Natural killer cell (primary cell): Measurements from ENCODE around the gene PRR33. TPM values are rescaled to one million over a fixed set of nuclear protein-coding genes. Genes with fewer than 3 reads are reported as not detected.

Experiments used
- ATAC-seq, 3 donors: fragments of 150-1000 bp in 2 of 3; fragments of 200-7000 bp in 1 of 3; cut with Tn5 transposase; 1 replicate in 1 of 3; 2 replicates in 2 of 3; pipeline ENCODE4 v1.10.0; 2021; ENCODE audit warnings: mild to moderate bottlenecking in 2 of 3, moderate library complexity in 2 of 3
- DNase-seq, 2 donors: peaks; one replicate each; pipeline versions ENCODE4 v3.0.0 to v3.0.0-alpha.2; 2013 to 2021; ENCODE audit warnings: mixed read lengths in 1 of 2
- H3K27ac ChIP-seq: one replicate; pipeline ENCODE4 v1.5.1; 2013; ENCODE audit warnings: mild to moderate bottlenecking, low read length
- H3K27me3 ChIP-seq: one replicate; pipeline ENCODE4 v1.6.1; 2013; ENCODE audit warnings: low read length; ENCODE audit not compliant: control insufficient read depth, insufficient read depth
- H3K36me3 ChIP-seq: one replicate; pipeline ENCODE4 v1.6.1; 2013; ENCODE audit warnings: low read length; ENCODE audit not compliant: control insufficient read depth, insufficient read depth
- H3K4me1 ChIP-seq: one replicate; pipeline ENCODE4 v1.6.1; 2013; ENCODE audit warnings: low read length; ENCODE audit not compliant: control insufficient read depth, insufficient read depth
- H3K4me3 ChIP-seq: one replicate; pipeline ENCODE4 v1.5.1; 2013; ENCODE audit warnings: low read length
- H3K9me3 ChIP-seq: one replicate; pipeline ENCODE4 v1.6.1; 2013; ENCODE audit warnings: low read length; ENCODE audit not compliant: control insufficient read depth, insufficient read depth
- H3K27ac Mint-ChIP-seq, 2 donors: one replicate each; pipeline ENCODE4 v1.8.0; 2022; ENCODE audit warnings: mild to moderate bottlenecking in 2 of 2, mixed read lengths in 2 of 2, moderate library complexity in 1 of 2
- H3K27me3 Mint-ChIP-seq, 2 donors: one replicate each; pipeline ENCODE4 v1.8.0; 2022; ENCODE audit warnings: low read depth in 2 of 2, mixed read lengths in 2 of 2
- H3K36me3 Mint-ChIP-seq: one replicate; pipeline ENCODE4 v1.8.0; 2022; ENCODE audit warnings: mixed read lengths
- H3K4me1 Mint-ChIP-seq, 2 donors: one replicate each; pipeline ENCODE4 v1.8.0; 2022; ENCODE audit warnings: mixed read lengths in 2 of 2
- H3K4me3 Mint-ChIP-seq: one replicate; pipeline ENCODE4 v1.8.0; 2022; ENCODE audit warnings: mild to moderate bottlenecking, moderate library complexity, mixed read lengths
- H3K9me3 Mint-ChIP-seq, 2 donors: one replicate each; pipeline ENCODE4 v1.8.0; 2022; ENCODE audit warnings: mixed read lengths in 2 of 2
- WGBS: methylation state at CpG from one replicate; pipeline ENCODE4 v1.1.7; 2013; ENCODE audit warnings: missing lambda C conversion rate; ENCODE audit not compliant: insufficient coverage; 5-methylcytosine and 5-hydroxymethylcytosine counted together
- intact Hi-C: fragments of 100-400 bp; cut with micrococcal nuclease; formaldehyde crosslinking; loops from one replicate; pipeline ENCODE4 v1.14.2; 2022
- total RNA-seq, 4 donors: library from RNA; stranded (reverse); fragments of 120-200 nt in 1 of 4; gene quantifications; one replicate each; pipeline versions ENCODE4 v1.2.3 to v1.2.4, GENCODE V29; 2013 to 2022
- TF ChIP-seq, protein P1 (sequence below): fragments of 200-600 bp; IDR thresholded peaks from one replicate; pipeline ENCODE4 v1.8.0; 2022; ENCODE audit warnings: antibody characterized with exemption

PRR33 gene
- total RNA-seq, 3 donors from 2014 or later (not counting 1 experiment from before 2014, with no cell fraction given), result 0.14 to 0.32 TPM; not detected in 1

DNA sequence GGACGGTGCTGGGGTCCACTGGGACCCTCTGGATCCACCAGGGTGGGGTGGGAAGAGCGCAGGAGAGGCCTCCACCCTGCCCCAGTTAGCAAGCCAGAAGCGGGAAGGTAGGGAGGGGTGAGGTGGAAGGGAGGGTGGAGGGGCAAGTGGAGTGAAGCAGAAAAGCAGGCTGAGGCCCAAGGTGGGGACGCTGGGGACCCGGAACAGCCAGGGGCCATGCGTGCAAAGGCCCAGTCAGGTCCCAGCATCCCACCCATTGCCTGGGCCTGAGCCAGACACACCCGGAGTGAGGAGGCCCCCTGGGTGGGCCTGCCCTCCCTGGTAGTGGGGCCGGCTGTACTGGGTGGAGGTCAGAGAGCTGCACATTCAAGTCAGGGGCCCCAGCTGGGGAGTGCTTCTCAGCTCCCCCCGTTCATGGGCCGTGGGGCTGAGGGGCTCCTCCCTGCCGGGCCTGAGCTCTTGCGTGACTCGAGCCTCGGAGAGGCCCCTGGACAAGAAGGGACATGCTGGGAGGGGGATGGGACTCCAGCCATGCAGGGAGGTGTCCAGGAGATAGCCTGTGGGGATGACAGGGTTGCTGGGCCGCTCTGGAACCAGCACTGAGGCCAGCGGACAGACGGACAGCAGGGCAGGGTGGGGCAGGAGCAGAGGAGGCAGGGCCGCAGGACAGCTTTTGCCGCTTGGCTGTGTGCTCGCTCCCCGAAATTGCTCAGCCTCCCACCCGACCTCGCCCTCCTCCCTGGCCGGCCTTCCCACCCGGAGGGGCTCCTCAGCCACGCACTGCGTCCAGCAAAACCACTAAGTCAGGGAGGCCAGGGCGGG, 35.5 kb upstream of the PRR33 start:
- intact Hi-C loops, result no loop called here
- H3K4me1 Mint-ChIP-seq, result peaks cover 11 to 32% of the 10 kb centered on the region in 2 donors

DNA sequence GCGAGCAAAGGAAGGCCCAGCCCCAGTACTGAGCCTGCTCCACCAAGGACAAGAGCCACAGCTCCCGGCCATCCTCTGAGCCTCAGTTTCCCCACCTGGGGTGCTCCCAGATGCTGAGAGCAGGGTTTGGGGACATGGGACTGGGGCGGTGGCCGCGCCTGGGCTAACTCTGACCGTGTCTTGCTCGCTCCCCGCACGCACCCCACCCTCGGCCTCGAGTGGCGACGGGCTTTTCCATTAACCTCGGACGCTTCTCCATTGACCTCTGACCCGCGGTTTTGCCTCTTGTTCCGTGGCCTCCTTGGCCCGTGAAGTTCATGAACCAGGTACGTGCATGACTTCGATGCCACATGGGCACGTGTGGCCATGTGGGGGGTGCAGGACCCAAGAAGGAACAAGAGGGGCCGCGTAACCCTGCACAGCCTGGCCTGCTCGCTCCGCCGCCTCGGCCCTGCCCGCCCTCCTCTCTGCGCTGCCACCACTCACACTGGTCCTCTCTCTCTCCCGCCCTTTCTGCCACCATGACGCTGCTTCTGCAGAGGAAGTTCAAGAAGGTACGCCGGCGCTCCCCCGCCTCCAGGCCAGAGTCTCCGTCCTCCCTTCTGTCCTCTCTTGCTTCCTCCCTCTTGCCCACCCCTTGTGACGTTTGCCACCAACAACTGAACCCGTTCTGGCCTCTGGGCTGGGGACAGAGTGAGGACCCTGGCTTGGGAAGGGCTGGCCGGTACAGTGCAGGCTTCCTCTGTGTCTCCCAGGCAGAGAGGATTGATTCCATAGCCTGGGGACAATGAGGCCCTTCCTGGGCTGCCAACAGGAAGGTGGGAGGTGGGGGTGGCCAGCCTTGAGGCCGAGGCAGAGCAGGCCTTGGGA, 34.7 kb upstream of the PRR33 start:
- no peaks in the 10 kb centered on the region for H3K9me3 Mint-ChIP-seq
- Histone ChIP-seq H3K9me3 (no peaks in the 10 kb centered on the region), H3K4me1 (peaks cover 4% of the 10 kb centered on the region), H3K27me3 (no peaks in the 10 kb centered on the region), H3K36me3 (no peaks in the 10 kb centered on the region), H3K4me3 (no peak overlapping the region), H3K27ac (no peak overlapping the region)
- peaks cover 11 to 32% of the 10 kb centered on the region in 2 donors for H3K4me1 Mint-ChIP-seq
- 74% methylated on average over 41 of the region's 41 CpGs for WGBS
- no peak overlapping the region for H3K4me3 Mint-ChIP-seq
- H3K36me3 Mint-ChIP-seq, result no peaks in the 10 kb centered on the region
- no peak for DNase-seq
- no peak for ATAC-seq
- intact Hi-C loops, result no loop called here
- no peak overlapping the region for H3K27ac Mint-ChIP-seq
- TF ChIP-seq, protein P1, sequence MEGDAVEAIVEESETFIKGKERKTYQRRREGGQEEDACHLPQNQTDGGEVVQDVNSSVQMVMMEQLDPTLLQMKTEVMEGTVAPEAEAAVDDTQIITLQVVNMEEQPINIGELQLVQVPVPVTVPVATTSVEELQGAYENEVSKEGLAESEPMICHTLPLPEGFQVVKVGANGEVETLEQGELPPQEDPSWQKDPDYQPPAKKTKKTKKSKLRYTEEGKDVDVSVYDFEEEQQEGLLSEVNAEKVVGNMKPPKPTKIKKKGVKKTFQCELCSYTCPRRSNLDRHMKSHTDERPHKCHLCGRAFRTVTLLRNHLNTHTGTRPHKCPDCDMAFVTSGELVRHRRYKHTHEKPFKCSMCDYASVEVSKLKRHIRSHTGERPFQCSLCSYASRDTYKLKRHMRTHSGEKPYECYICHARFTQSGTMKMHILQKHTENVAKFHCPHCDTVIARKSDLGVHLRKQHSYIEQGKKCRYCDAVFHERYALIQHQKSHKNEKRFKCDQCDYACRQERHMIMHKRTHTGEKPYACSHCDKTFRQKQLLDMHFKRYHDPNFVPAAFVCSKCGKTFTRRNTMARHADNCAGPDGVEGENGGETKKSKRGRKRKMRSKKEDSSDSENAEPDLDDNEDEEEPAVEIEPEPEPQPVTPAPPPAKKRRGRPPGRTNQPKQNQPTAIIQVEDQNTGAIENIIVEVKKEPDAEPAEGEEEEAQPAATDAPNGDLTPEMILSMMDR, result no peak
- H3K27me3 Mint-ChIP-seq, result peaks cover 0 to 17% of the 10 kb centered on the region in 2 donors

More for the DNA sequence above, 35.5 kb upstream of the PRR33 start:
- no peak for DNase-seq
- ATAC-seq, result no peak
- Histone ChIP-seq H3K4me3 (no peak overlapping the region), H3K9me3 (no peaks in the 10 kb centered on the region), H3K27ac (no peak overlapping the region), H3K36me3 (no peaks in the 10 kb centered on the region), H3K27me3 (no peaks in the 10 kb centered on the region), H3K4me1 (peaks cover 4% of the 10 kb centered on the region)
- H3K4me3 Mint-ChIP-seq, result no peak overlapping the region
- no peak overlapping the region for H3K27ac Mint-ChIP-seq
- peaks cover 0 to 24% of the 10 kb centered on the region in 2 donors for H3K27me3 Mint-ChIP-seq
- TF ChIP-seq, protein P1, result no peak
- H3K36me3 Mint-ChIP-seq, result no peaks in the 10 kb centered on the region
- H3K9me3 Mint-ChIP-seq, result no peaks in the 10 kb centered on the region
- 76% methylated on average over 28 of the region's 28 CpGs for WGBS

DNA sequence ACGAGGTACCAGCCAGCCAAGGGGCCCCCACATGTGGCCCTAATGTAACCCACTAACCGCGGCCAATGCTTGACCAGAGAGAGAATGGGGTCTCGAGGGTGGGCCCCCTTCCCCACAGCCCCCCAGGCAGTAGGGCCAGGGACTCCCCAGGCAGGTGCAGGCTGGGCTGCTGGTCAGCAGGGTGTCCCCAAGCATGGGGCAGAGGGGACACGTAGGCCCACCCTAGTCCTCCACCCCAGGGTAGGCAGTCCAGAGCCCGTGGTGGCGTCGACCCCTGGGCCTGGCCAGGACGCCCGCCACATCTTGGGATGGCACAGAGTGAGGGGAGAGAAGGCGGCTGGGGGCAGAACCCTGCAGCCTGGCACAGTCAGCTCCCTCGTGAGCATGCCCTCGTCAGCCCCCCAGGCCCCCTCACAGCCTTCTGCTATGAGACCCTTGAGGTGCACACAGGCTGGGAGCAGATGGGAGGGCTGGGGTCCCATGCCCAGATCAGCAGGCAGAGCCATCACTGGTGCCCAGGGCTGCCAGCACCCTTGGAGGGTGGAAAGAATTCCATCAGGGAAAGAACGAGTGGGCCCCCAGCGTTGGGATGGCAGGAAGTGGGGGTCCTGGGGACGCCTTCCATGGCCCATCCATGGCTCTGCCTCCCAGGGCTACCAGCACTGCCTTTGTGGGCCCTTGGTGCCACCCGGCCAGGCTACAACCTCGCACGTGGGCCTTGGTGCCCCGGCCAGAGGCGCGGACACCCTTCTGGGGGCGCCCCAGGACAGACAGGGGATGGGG, 33.9 kb upstream of the PRR33 start:
- intact Hi-C loops, result no loop called here
- Histone ChIP-seq H3K9me3 (no peaks in the 10 kb centered on the region), H3K27ac (no peak overlapping the region), H3K4me1 (peaks cover 11% of the 10 kb centered on the region), H3K27me3 (peaks cover 2% of the 10 kb centered on the region), H3K36me3 (no peaks in the 10 kb centered on the region), H3K4me3 (no peak overlapping the region)
- DNase-seq (no peak), ATAC-seq (no peak)
- peaks cover 0 to 17% of the 10 kb centered on the region in 2 donors for H3K27me3 Mint-ChIP-seq
- H3K36me3 Mint-ChIP-seq, result no peaks in the 10 kb centered on the region
- H3K4me1 Mint-ChIP-seq, result peaks cover 9 to 31% of the 10 kb centered on the region in 2 donors
- H3K4me3 Mint-ChIP-seq, result no peak overlapping the region
- WGBS, result 90% methylated on average over 23 of the region's 23 CpGs
- H3K9me3 Mint-ChIP-seq, result no peaks in the 10 kb centered on the region
- H3K27ac Mint-ChIP-seq, result no peak overlapping the region
- TF ChIP-seq, protein P1, result no peak
